Subcutaneous adipose tissue (tissue), 4 donors: ENCODE data around the gene AKAIN1. TPM values are rescaled to one million over a fixed set of nuclear protein-coding genes. Genes with fewer than 3 reads are reported as not detected.

Source experiments
- total RNA-seq, 4 donors: library from RNA; depleted of rRNA; stranded (reverse); fragments of >200 nt; gene quantifications; one replicate each; pipeline ENCODE4 v1.1.0, GENCODE V29; 2016
- TF ChIP-seq, protein P1 (sequence below): fragments of 450-650 bp; IDR thresholded peaks from one replicate; pipeline ENCODE4 v1.5.1; 2016; ENCODE audit warnings: low read depth, mild to moderate bottlenecking, control low read depth, antibody characterized with exemption, moderate library complexity

The AKAIN1 gene, protein sequence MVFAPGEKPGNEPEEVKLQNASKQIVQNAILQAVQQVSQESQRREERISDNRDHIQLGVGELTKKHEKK
- total RNA-seq, result 1 to 10 TPM in 1 of 4 donors, not detected in 3; 2.9 TPM

DNA sequence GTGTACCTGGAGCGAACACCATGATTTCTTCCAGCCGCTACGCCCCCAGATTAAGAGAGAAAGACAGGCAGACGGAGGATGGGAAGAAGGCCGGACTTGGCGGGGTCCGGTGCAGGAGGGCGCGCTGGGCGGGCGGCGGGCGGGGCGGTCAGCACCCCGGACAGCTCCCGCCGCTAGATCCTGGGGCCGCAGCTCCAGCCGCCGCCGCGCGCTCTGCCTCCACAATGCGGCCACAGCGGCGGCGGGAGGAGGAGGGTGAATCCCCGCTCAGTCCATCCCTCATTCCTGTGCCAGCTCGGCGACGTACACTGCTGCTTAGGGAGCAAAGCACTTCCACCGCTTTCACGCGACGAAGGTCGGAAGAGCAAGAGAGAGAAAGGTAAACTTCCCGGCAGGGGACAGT is at the start of gene AKAIN1:
Gene AKAIN1, minus strand, starts transcription at position 226 of the 403 bp plus-strand sequence. Its CDS starts 204 bp downstream, at position 22.
- TF ChIP-seq, protein P1, sequence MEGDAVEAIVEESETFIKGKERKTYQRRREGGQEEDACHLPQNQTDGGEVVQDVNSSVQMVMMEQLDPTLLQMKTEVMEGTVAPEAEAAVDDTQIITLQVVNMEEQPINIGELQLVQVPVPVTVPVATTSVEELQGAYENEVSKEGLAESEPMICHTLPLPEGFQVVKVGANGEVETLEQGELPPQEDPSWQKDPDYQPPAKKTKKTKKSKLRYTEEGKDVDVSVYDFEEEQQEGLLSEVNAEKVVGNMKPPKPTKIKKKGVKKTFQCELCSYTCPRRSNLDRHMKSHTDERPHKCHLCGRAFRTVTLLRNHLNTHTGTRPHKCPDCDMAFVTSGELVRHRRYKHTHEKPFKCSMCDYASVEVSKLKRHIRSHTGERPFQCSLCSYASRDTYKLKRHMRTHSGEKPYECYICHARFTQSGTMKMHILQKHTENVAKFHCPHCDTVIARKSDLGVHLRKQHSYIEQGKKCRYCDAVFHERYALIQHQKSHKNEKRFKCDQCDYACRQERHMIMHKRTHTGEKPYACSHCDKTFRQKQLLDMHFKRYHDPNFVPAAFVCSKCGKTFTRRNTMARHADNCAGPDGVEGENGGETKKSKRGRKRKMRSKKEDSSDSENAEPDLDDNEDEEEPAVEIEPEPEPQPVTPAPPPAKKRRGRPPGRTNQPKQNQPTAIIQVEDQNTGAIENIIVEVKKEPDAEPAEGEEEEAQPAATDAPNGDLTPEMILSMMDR, result no peak

DNA sequence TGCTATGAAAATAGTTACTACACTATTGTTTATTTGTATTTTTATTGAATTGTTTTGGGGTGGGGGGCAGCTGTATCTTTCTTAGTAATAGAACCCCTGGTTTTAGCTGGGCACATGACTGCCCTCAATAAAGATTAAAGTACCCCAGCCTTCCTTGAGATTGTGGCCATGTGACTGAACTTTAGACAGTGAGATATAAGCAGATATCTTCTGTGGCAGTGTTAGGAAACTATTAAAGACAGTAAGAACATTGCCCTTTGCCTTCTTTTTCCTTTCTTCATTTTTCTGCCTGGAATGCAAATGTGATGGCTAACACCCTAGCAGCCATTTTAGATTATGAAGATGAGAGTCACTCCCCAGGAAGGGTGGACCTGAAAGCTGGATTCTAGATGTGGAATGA is 47.9 kb upstream of the AKAIN1 start:
- TF ChIP-seq, protein P1, result no peak

DNA sequence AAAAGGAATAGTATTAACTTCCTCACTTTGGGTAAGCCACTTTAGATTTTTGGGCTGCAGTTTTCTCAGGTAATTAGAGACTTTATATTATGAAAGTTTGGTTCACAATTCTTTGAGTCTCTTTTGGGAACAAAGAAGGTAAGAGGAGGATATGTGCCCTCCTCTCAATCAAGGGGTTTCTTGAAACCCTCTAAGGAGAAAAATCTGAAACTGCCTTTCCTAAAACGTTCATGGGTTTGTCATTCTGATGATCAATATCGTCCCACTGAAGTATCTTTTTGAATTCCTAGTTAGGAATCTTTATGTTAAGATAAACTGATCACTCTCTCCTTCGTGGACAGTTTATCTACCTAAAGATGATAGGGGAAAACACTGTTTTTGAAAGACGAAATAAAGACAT is 42.4 kb upstream of the AKAIN1 start:
- TF ChIP-seq, protein P1, result no peak

DNA sequence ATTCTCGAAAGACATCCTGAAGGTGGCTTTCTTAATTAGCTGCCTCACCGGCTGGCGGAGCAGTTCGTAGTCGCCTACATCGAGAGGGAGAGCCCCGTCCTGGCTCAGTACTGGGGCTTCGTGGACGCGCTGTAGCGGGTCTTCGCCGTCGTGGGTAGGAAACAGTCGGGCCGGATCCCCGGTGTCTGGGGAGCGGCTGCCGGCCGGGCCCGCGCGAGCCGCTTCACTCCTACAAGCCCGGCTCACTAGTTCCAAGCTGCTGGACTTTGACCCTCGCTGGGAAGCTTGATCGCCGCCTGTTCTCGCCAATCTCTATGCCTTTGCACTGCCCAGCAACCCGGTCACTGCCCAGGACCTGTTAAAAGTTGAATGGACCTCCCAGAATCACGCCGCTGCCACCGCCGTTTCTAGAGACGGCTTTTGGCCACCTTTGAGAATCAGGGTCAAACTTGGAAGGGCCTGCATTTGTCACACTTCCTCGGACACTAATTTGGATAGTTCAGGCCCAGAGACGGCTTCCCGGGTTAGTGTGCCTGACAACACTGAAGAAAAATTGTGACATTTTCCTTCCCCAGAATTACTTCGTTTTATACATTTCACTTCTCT is 41.4 kb upstream of the AKAIN1 start:
- TF ChIP-seq, protein P1, result no peak

DNA sequence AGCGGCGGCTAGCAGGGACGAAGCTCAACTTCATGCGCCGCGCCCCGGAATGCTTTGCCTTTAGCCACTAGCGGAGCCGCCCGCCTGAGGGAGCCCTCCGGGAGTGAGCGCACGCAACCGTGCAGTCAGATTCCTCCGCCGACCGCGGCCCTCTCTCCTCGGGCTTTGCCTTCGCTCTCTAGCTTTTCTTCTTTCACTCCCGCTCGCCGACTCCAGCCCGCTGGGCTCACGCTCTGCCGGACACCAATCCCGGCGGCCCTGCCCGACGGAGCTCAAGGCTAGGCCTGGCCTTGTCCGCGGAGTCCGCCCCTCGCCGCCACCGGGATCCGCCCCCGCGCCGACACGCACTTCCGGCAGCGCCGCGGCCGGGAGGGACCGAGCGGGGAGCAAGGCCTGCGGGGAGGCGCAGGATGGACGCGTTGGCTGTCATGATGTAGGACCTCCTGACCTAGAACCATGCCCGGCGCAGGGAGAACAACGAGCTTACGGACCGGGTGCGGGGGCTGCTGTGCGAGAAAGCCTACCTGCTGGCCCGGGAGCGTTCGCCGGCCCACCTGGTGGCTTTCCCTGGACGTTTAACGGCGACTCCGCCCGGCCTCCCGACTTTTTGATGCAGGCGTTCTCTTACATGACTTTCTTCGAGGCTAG is 40.8 kb upstream of the AKAIN1 start:
- TF ChIP-seq, protein P1, result no peak

DNA sequence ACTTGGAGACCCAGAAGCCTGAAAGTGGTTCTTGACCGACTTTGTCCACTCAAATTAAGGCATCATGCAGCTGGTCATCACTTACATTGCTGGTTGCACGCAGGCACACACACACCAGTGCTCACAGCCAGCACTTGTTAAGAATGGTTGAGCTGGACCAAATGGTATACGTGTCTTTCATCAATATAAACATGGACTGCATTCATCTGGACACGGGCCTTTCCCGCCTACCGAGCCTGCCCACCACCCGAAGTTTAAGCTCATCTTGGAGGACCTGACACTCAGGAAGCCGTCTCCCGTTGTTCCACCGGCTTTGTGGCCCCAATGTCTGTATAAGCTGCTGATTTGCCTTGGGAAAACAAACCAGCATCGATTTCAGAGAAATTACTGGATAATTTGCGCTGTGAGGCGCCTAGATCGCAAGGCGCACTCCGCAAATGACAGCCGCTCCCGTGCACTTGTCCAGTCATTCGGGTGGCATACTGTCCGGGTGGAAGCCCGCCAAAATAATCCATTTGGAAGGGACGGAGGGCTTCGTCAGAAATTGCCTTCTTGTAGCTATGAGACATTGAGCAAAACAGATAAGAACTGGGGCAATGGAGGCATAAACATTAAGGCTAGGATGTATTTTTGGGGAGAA is 40.1 kb upstream of the AKAIN1 start:
- TF ChIP-seq, protein P1, result no peak

DNA sequence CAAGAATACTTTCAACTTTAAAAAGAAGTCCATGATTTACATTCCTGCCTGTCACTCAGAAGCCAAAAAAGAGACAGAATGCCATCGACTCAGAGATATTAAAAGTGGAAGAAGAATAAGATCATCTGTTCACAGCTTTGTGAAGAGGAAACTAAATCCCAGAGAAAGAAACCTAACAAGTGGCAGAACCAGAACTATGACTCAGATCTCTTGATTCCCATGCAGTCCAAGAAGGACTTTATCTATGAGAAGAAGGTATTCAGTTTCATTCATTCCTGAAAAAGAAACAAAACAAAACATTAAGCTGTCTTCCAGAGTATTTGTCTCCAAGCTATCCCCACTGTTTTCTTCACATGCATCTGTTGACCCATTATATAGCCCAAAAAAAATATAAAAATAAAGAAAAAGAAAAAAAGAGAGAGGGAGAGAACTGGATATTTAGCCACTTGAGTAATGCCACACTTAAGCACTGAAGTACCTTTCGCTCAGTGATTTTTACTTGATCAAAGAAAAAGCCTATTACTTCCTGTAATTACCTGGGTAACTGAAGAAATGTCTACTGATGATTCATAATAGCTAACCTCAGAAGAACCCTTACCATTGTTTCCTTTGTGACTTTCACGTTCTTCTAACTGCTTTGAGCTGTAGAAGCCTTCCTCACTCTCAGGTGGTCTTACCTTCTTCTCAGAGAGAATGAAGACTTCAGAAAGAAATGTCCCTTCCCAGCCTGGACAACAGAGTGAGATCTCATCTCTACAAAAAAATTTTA is 17.7 kb upstream of the AKAIN1 start:
- TF ChIP-seq, protein P1, result no peak
